Mucosa of gallbladder (tissue), 1 donor: Measurements from ENCODE around the gene ULBP1. TPM values are rescaled to one million over a fixed set of nuclear protein-coding genes. Genes with fewer than 3 reads are reported as not detected.
"Not testable (repeated sequence)": the region's sequence is repeated elsewhere in the genome, so short reads cannot be mapped to it uniquely, and the experiment has no call there.

Source experiments
- DNase-seq: peaks from one replicate; pipeline ENCODE4 v3.0.0-alpha.2; 2020; ENCODE audit warnings: low spot score
- total RNA-seq: library from RNA; stranded (reverse); gene quantifications from one replicate; pipeline ENCODE4 v1.2.1, GENCODE V29; 2021
- donor health status: DM: no; HTN: no; CAD: no.

Gene ULBP1
- total RNA-seq, 1 donor from 2014 or later: 0.09 TPM

DNA sequence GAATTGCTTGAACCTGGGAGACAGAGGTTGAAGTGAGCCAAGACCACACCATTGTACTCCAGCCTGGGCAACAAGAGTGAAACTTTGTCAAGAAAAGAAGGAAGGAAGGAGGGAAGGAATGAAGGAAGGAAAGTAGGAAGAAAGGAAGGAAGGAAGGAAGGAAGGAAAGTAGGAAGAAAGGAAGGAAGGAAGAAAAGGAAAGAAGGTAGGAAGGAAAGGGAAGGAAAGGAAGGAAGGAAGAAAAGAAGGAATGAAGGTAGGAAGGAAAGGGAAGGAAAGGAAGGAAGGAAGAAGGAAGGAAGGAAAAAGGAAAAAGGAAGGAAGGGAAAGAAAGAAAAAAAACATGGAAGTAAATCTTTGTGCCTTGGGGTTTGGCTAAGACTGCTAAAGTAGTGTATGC, 11.7 kb downstream of the ULBP1 start:
- no peak for DNase-seq

DNA sequence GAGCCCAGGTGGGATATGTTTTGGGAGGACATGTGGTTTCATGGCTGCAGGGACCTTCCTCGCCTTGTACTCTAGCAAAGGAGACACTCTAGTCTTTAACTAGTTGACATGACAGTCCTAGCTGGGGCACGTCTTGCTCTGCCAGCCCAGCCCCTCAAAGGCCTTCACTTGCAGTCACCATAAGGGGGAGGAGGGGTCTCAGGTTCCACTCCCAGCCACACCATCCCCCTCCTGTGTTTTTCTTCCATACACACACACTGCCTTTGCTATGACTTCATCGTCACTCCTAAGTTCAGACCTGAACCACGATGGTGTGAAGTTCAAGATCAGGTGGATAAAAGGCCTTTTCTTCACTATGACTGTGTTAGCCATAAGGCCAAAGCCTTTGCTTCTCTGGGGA, 13.5 kb downstream of the ULBP1 start:
- no peak for DNase-seq

DNA sequence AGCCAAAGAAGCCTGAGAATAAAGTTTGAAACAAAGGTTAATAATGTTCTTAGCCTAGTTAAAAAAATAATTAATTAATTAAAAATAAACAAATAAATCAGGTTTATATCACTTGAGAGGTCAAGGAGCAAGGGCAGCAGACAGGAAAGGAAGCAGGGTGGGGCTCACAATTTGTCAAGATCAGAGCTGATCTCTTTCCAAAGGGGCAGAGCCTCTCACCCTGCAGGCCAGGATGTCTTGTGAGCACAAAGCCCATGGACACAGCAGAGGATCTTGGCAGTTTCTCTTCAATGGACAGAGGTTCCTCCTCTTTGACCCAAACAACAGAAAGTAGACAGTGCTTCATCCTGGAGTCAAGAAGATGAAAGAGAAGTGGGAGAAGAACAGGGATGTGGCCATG, 14.9 kb downstream of the ULBP1 start:
- DNase-seq: no peak

- DNase-seq: no peak
Measured at GRCh38 chr6:149979293-149979692, 15.6 kb downstream of the ULBP1 start.

GRCh38 chr6:149983145-149983544, 19.4 kb downstream of the ULBP1 start:
- DNase-seq: no peak

- no peak for DNase-seq
Measured at GRCh38 chr6:149984773-149985172, 21.0 kb downstream of the ULBP1 start.

- no peak for DNase-seq
Measured at GRCh38 chr6:149985481-149985937, 21.8 kb downstream of the ULBP1 start.

GRCh38 chr6:149987602-149988107, 23.9 kb downstream of the ULBP1 start:
- no peak for DNase-seq

GRCh38 chr6:149988550-149989346, 25.0 kb downstream of the ULBP1 start:
- DNase-seq: no peak

- DNase-seq: no peak
Measured at GRCh38 chr6:149990212-149990660, 26.5 kb downstream of the ULBP1 start.

DNA sequence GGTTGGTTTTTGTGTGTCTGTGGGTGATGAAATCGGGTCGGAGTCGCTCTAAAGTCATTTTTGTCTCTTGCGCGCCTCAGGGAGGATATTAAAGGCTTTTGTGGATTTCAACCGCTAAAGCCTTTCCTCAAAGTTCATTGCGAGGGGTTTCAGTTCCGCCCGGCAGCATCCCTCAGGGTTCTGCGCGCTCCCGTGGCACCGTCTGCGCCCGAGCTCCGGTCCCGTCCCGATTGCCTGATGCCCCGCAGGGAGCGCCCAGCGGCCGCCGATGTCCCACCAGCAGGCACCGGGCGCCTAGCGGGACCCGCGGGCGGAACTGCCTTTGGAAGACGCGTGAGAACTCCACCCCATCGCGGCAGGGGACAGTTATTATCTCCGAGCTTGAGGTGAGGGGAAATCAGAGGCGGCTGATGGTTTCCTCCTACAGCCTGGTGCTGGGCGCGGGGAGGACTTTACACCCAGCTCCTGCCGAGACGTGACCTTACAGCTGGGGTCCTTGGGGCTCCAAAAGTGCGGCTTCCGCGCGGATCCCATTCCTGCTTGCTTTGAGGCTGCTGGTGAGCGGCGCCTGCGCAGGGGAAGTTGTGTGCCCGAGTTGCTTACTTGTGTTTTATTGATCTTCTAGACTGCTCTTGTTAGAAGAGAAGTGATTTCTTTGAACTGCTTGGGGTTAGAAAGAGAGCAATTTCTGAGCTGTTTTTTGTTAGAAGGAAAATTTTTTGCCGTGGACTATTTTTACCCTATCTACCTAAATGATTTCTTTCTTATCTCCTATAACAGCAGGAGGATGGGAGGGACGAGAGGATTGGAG, 27.1 kb downstream of the ULBP1 start:
- no peak for DNase-seq

DNA sequence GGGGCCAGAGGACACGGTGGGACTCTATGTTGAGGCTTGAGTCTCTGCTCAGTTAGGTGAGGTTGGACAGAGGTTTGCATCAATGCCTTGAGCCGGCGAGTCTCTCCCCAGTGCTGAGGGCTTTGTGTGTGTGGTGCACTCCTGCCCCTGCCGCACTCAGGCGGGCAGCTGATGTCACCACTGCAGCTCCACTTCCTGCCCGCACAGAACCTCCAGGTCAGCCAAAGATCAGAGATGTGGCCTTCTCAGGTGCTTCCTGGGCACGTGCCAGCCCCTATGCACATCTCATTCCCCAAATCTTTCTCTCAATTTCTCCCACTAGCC, 27.7 kb downstream of the ULBP1 start:
- DNase-seq: not testable (repeated sequence)

GRCh38 chr6:149991838-149992237, 28.1 kb downstream of the ULBP1 start:
- no peak for DNase-seq

GRCh38 chr6:149995235-149995750, 31.6 kb downstream of the ULBP1 start:
- no peak for DNase-seq

DNA sequence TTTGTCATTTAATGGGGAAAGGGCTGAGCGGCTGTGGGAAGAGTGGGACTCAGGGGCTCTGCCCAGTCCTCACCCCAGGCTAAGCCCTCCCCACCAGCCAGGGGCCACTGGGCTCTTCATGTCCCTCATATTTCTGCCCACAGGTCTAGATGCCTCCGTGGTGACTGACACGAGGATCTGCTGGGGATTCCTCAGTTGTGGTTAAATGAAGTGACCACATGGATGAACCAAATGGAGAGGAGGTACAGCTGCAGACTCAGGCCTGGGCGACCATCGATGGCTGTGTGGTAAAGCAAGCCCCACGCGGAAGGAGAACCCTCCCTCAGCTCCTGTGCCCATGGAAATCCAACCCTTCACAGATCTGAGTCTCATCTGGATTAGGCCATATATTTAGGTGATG, 32.2 kb downstream of the ULBP1 start:
- DNase-seq: no peak

GRCh38 chr6:149999636-150000035, 35.9 kb downstream of the ULBP1 start:
- no peak for DNase-seq

DNA sequence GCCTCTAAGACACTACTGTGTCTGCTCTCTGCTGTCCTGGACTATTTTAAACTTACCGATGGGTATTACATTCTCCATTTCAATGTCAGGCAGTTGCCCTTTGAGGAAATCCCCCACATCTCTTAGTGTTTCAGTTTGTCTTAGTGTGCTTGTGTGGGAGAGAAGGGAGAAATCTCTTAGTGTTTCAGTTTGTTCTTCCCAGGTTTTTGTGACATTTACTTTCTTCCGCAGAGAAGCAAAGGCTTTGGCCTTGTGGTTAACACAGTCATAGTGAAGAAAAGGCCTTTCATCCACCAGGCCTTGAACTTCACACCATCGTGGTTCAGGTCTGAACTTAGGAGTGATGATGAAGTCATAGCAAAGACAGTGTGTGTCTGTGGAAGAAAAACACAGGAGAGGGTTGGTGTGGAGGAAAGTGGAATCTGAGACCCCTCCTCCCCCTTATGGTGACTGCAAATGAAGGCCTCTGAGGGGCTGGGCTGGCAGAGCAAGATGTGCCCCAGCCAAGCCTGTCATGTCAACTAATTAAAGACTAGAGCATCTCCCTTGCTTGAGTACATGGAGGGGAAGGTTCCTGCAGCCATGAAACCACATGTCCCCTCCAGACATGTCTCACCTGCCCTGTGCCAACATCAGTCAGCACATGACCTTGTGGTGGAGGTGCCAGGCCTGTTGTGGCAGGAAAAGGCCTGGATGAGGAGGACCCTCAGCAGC, 37.7 kb downstream of the ULBP1 start:
- DNase-seq: no peak

DNA sequence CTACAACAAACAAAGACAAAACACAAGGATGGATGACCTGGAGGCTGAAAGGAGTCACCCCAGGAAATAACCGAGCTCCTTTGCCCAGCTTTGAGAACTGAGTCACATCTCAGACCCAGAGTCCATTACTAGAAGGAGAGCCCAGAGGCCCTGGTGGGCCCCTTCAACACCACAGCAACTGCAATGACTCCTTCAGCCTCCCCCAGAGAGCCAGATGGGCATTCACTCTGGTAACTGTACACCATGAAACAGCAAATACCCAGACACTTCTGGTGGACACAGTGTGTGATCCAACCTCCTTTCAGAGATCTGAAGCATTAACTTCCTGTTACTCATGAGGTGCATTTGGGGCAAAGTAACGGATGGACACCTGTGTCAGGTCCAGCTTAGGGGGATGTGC, 39.0 kb downstream of the ULBP1 start:
- DNase-seq: no peak

DNA sequence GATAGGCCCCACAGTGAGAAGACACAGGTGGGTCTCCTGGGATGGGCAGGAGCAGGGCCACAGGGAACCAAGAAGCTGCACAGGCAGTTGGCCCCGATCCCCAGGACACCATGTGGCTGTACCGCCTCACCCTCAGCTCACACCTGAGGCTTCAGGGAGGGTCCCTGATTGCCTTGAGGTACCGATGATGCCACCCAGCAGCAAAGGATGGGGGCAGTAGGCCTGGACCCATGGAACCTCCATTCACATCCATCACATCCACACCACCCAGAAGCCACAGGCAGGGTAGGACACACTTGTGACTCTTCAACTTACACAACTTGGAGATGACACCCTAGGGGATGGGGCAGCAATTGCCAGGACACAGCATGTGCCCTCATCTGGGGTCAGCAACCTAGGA, 39.9 kb downstream of the ULBP1 start:
- not testable (repeated sequence) for DNase-seq

- no peak for DNase-seq
Measured at GRCh38 chr6:150004101-150004782, 40.5 kb downstream of the ULBP1 start.
